Stimulated activated CD8-positive, alpha-beta memory T cell treated with anti-CD3 and anti-CD28 coated beads, Interleukin-12 subunit alpha, Interleukin-12 subunit beta, amount 100 ng/mL, for 1 hour (primary cell): ENCODE data around the gene TUBA1C.

ENCODE experiments used
- DNase-seq: peaks from one replicate; pipeline ENCODE4 v3.0.0-alpha.2; 2020; ENCODE audit warnings: low read depth

TUBA1C gene

GRCh38 chr12:49283541-49284429 lies 18.9 kb downstream of the TUBA1C start:
- DNase-seq = no peak

GRCh38 chr12:49284672-49285071 lies 19.8 kb downstream of the TUBA1C start:
- no peak for DNase-seq

GRCh38 chr12:49287876-49288275 lies 23.0 kb downstream of the TUBA1C start:
- no peak for DNase-seq

GRCh38 chr12:49288412-49288853 lies 23.6 kb downstream of the TUBA1C start:
- peak; percentile 48 for DNase-seq

- no peak for DNase-seq
These were observed 24.2 kb downstream of the TUBA1C start for GRCh38 chr12:49288922-49289555.

- no peak for DNase-seq
These were observed 27.8 kb downstream of the TUBA1C start for GRCh38 chr12:49292729-49293055.

GRCh38 chr12:49293056-49293956 lies 28.4 kb downstream of the TUBA1C start:
- DNase-seq = no peak

- no peak for DNase-seq
These were observed 29.4 kb downstream of the TUBA1C start for GRCh38 chr12:49294086-49294803.

- no peak for DNase-seq
These were observed 29.9 kb downstream of the TUBA1C start for GRCh38 chr12:49294804-49295081.

- no peak for DNase-seq
These were observed 30.4 kb downstream of the TUBA1C start, which contains the start of gene PRPH for GRCh38 chr12:49295082-49295936. Gene PRPH (plus strand): TSS chr12:49295147. CDS start chr12:49295201, 54 bp downstream.

GRCh38 chr12:49296034-49296835 lies 31.4 kb downstream of the TUBA1C start:
- peak; percentile 31 for DNase-seq

- DNase-seq = no peak
These were observed 32.2 kb downstream of the TUBA1C start for GRCh38 chr12:49296836-49297694.

- DNase-seq = no peak
These were observed 32.8 kb downstream of the TUBA1C start for GRCh38 chr12:49297695-49298060.

GRCh38 chr12:49298160-49298559 lies 33.3 kb downstream of the TUBA1C start:
- no peak for DNase-seq

- no peak for DNase-seq
These were observed 36.9 kb downstream of the TUBA1C start for GRCh38 chr12:49301760-49302159.

- DNase-seq = no peak
These were observed 39.3 kb downstream of the TUBA1C start for GRCh38 chr12:49304161-49304560.

GRCh38 chr12:49305762-49306510 lies 41.1 kb downstream of the TUBA1C start:
- no peak for DNase-seq

GRCh38 chr12:49309386-49309785 lies 44.5 kb downstream of the TUBA1C start:
- DNase-seq = no peak
